Activated CD8-positive, alpha-beta memory T cell treated with anti-CD3 and anti-CD28 coated beads for 1 hour (primary cell): ENCODE results near the gene PTEN.
"Not testable (repeated sequence)": the region's sequence is repeated elsewhere in the genome, so short reads cannot be mapped to it uniquely, and the experiment has no call there.

ENCODE experiments used
- DNase-seq, 2 donors: peaks; one replicate each; pipeline ENCODE4 v3.0.0-alpha.2; 2020; ENCODE audit warnings: low read depth in 1 of 2; ENCODE audit errors: extremely low read depth in 1 of 2

PTEN gene

DNA sequence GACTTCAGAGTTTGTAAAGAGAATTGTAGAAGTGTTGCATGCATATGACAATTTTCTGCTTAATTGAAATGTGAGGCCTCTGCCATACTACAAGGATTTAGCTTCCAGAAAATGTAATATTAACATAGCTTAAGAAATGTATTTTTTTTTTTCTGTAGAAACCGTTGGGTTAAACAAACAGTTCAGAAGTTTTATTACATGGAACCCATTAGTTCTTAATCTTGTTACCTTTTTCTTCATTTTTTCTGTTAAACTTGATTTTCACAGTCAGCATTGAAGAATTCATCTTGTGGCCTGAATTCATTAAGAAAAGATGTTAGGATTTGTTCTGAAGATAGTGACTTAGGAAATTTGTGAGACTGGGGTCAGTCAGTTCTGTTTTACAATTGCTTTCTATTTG lies 4.9 kb downstream of the PTEN start:
- DNase-seq = no peak

DNA sequence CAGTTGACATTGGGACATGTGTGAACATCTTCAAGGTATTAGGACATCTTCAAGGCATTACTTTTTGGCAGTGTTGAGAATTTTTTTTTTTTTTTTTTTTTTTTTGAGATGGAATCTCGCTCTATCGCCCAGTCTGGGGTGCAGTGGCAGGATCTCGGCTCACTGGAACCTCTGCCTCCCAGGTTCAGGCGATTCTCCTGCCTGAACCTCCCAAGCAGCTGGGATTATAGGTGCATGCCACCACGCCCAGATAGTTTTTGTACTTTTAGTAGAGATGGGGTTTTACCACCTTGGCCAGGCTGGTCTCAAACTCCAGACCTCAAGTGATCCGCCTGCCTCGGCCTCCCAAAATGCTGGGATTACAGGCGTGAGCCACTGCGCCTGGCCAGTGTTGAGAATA lies 5.7 kb downstream of the PTEN start:
- DNase-seq = not testable (repeated sequence)

DNA sequence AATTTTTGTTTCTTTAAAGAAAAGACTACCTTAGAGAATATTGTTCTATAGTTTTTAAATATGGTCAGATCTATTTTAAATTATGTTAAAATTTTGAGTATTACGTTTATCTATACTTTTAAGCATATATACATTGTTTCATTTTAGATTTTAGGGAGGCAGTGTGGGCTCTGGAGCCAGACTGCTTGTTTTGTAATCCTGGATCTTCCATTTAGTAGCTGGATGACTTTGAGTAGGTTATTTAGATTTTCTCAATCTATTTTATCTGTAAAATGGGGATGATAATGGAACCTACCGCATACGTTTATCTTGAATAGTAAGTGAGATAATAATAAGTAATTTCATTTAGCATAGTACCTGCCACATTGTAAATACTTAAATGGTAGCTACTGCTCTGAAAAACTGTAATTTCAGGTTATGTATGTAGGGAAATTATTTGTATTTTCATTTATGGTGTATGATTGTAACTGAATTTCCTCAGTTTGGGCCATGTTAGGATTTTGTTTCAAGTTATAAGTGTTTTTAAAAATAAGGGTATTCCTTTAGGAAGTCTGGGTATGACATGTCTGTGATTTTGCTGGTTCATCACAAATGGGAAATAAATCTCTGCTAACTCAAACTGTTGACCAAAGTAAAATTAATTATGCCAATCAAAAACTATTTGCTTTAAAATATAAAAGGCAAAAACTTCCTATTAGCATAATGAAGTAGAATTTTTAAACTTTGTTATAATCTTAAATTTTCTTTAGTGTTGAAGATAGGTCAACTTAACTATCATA lies 6.5 kb downstream of the PTEN start:
- DNase-seq = no peak

DNA sequence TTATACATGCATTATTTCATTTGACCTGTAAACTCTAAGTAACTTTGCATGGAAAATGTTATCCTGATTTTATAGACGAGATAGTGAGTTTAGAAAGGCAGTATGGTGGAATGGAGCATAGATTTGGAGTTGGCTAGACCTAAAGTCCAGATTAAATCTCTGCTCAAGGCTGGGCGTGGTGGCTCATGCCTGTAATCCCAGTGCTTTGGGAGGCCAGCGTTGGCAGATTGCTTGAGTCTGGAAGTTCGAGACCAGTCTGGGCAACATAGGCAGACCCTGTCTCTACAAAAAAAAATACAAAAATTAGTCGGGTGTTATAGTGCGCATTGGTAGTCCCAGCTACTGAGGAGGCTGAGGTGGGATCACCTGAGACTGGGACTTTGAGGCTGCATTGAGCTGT lies 9.4 kb downstream of the PTEN start:
- no peak for DNase-seq

DNA sequence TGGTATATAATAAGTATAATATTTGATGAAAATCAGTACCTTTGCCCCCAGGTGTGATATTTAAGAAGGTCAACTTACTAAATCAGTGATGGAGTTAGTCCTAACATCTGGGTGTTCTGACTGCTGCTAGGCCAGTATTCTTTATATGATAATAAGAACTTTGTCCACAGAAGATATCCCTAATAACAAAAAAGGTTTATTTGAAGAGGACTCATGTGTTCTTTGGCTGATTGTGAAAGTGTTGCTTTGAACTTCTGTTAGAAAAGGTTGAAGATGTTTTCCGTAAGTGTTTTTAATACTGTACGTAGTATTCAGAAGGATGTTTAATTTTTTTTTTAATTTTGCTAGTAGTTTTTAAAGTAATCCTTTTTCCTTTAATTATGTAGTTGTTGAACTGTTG lies 10.2 kb downstream of the PTEN start:
- DNase-seq = no peak

DNA sequence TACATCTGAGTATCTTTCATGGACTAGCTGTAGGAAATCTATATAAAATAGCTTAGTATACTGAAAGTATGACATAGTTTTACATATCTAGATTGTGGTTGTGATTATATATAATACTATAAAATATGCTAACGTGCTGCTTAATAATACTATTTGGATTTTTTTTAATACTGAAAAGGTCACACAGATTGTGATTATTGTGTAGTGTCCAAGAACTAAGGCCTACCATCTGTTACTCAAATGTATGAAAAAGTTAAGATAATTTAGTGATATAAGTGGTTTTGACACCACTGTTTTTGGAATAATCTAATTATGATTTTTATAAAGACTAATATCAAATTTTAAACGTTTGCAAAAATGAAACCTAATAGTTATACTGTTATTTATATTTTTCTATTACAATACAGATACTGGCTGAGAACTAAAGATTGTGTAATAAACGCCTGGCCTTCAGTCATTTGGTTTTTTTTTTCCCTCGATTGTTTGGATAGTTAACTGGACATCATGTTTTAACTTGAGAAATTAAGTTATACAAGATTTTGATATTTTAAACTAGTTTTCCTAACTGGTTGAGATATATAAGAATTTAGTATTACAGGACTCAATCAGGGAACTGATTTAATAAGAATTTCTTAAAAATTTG lies 12.6 kb downstream of the PTEN start:
- DNase-seq = no peak

DNA sequence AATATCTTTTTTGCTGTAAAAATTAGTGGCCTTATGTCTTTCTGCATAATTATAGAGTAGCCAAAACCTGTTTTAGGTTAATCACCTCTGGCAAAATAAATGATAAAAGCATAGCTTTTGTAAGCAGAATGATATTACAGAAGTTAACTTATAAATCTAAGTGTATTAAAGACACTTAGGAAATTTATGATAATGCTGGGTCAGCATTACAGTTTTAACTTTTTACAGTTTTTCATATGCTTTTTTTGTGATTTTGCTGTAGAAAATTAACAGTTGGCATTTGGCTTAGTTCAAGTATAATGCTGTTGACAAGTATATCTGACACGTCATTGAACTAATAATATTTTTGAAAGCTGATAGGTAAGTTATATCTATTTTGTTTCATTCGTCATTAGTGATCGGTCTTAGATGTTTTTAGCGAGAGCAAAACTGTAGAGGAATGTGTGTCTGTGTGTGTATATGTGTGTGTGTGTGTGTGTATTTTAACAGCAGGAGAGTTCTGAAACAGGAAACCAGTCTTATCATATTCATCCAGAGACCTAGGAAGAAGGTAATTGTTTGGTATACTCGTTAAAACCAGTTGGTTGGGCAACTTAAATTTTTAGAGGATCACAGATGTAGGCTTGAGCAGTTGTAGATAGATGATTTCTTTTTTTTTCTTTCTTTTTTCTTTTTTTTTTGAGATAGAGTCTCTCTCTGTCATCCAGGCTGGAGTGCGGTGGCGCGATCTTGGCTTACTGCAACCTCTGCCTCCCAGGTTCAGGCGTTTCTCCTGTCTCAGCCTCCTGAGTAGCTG lies 15.4 kb downstream of the PTEN start:
- no peak for DNase-seq

DNA sequence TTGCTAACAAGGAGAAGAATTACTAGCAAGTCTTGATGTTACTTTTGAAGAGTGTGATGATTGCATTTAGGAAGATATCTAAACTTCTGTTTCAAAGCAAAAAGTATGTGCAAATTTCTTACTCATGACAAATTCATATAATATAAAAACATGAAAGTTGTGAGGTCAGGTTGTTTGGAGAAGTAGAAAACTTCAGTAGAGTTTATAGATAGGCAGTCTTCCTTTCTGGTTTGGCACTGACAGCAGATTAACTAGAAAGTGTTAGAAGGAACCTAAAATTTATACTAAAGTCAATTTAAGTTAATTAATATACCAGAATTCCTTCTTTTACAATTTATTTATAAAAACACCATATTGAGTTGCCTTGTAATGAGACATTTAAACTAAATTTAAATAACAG lies 16.9 kb downstream of the PTEN start:
- DNase-seq = no peak

DNA sequence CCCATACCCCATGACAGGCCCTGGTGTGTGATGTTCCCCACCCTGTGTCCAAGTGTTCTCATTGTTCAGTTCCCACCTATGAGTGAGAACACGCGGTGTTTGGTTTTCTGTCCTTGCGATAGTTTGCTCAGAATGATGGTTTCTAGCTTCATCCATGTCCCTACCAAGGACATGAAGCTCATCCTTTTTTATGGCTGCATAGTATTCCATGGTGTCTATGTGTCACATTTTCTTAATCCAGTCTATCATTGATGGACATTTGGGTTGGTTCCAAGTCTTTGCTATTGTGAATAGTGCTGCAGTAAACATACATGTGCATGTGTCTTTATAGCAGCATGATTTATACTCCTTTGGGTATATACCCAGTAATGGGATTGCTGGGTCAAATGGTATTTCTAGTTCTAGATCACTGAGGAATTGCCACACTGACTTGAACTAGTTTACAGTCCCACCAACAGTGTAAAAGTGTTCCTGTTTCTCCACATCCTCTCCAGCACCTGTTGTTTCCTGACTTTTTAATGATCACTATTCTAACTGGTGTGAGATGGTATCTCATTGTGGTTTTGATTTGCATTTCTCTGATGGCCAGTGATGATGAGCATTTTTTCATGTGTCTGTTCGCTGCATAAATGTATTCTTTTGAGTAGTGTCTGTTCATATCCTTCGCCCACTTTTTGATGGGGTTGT lies 18.1 kb downstream of the PTEN start:
- DNase-seq = not testable (repeated sequence)

DNA sequence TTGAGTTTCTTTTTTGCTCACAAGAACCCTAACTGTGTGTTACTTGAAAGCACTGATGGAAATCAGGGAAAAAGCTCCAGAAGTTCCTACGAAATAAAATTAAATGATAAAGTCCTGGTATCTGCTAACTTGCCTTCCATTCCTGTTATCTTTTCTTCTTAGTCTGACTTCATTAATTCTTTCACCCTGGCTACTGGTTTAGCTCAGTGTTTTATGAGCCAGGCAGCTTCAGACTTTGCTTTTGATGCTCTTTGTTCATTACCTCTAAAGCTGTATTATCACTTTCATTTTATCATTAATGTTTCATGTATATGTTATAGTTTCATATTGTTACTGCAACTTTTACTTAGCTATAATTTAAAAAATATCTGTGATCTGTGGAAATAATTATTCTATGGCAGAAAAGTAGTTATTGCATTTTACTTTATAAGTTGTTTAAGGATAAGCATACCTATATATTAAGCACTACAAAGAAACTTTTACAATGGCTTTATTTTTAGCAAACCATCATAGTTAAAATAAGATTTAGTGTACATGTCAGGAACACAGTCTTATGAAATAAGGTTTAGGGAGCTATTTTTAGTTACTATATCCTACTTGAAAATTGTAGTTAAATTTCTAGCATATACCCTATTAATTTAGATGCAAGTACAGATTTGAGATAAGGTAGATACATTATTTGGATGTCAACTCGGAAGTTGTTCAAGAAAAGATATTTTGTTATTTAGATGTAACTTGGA lies 19.3 kb downstream of the PTEN start:
- no peak for DNase-seq

DNA sequence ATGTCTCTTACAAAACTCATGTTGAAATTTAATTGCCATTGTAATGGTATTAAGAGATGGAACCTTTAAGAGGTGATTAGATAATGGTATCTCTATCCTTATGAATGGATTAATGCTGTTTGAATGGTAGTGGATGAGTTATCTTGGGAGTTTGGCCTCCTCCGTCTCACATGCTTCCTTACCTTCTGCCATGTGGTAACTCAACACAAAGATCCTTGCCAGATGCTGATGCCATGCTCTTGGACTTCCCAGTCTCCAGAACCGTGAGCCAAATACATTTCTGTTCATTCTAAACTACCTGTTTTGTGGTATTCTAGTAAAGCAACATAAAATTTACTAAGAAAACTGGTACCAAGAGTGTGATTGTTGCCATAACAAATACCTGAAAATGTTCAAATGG lies 23.2 kb downstream of the PTEN start:
- no peak for DNase-seq

DNA sequence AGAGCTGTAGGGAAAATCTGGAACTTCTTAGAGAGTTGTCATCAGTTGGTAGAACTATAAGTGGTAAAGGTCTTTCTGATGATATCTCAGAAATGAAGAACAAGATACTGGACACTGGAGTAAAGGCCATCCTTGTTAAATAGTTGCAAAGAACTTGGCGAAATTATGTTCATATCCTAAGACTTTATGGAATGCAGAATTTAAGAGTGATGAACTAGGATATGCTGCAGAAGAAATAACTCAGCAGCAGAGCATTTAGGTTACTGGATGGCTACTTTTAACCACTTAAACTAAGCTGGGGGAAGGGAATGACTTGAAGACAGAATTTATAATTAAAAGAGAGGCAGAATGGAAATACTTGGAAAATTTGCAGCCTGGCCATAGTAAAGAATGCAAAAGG lies 23.7 kb downstream of the PTEN start:
- DNase-seq = no peak

DNA sequence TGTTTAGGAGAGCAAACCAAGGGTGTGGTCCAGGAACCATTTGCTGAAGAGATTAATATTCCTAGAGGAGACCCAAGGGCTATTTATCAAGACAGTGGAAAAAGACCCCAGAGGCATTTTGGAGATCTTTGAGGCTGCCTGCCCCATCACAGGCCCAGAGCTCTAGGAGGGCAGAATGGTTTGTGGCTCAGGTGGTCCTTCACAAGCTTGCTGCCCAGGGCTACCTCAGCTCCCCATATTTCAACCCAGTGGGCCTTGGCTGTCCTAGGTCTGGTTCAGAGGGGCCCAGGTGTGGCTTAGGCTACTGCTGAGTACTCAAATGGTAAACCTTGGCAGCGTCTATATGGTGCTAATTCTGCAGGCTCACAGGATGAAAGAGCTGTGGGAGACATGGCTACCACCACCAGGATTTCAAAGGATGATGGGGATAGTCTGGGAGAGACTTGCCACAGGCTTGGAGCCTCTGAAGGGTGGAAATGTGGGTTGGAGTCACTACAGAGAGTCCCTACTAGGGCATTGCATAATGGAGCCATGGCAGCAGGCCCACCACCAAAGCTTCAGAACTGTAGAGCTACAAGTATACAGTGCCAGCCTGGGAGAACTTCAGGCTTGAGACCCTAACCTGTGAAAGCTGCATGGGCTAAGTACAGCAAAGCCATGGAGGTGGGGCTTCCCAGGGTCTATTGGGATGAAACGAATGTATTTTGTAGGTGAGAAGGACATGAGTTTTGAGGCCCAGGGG lies 24.3 kb downstream of the PTEN start:
- no peak for DNase-seq

DNA sequence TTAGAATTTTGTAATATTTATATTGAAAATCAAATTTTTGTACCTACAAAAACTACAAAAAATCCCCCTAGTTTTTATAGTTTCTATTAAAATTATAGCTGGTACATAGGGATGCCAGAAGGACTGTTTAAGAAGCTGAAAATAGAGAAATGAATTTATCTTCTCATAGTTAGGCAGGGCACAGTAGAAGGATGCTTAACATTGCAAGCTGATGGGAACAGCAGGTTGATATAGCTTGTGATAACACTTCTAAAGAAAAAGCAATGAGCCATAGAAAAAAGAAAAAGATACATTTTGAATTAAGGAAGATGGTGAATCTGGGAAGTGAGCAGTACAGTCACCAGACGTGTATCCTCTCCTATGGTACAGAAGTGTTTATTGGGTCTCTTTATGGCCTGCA lies 32.0 kb downstream of the PTEN start:
- DNase-seq = no peak

DNA sequence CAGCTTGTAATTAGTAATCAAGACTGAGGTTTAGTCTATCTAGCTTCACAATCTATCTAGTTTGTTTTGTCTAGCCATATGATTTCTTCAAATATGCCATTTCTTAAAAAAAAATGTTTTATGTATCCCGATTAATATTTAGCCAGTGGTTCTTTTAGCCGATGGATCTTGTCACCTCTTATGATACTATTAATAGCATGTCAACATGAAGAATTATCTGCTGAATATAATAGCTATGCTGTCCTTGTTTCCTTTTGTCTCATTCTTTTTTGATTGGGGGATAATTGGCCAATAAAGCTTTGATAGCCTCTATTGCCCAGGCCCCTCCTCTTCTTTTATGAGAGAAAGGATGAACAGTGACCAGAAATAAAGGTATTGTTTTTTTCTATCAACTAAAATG lies 32.8 kb downstream of the PTEN start:
- no peak for DNase-seq

DNA sequence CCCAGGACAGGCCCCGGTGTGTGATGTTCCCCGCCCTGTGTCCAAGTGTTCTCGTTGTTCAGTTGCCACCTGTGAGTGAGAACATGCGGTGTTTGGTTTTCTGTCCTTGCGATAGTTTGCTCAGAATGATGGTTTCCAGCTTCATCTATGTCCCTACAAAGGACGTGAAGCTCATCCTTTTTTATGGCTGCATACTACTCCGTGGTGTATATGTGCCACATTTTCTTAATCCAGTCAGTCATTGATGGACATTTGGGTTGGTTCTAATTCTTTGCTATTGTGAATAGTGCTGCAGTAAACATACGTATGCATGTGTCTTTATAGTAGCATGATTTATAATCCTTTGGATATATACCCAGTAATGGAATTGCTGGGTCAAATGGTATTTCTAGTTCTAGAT lies 34.5 kb downstream of the PTEN start:
- DNase-seq = not testable (repeated sequence)

DNA sequence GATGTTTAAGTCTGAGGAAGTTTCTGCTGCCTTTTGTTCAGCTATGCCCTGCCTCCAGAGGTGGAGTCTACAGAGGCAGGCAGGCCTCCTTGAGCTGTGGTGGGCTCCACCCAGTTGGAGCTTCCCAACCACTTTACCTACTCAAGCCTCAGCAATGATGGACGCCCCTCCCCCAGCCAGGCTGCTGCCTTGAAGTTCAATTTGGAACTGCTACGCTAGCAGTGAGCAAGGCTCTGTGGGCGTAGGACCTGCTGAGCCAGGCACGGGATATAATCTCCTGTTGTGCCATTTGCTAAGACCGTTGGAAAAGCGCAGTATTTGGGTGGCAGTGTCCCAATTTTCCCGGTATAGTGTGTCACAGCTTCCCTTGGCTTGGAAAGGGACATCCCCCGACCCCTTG lies 40.0 kb downstream of the PTEN start:
- not testable (repeated sequence) for DNase-seq

DNA sequence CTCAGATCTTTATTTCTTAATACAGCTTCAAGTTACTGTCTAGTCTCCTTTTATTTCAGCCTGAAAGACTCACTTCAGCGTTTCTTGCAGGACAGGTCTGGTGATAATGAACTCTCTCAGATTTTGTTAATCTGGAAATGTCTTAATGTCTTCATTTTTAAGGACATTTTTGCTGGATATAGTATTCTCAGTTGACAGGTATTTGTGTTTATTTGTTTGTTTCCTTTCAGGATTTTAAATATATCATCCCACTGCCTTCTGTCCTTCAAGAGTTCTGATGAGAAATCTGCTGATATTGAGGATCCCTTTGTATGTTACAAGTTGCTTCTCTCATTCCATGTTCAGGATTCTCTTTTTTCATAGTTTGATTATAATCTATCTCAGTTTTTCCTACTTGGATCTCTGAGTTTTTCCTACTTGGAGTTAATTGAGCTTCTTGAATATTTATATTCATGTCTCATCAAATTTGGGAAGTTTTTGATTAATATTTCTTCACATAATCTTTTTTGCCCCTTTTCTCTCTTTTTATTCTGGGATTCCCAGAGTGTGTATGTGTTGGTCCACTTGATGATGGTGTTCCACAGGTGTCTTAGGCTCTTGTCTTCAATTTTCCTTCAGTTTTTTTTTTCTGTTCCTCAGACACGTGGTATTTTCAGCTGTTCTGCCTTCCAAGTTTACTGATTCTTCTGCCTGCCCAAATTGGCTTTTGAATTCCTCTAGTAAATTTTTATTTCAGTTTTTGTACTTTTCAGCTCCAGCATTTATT lies 49.9 kb downstream of the PTEN start:
- DNase-seq = no peak

DNA sequence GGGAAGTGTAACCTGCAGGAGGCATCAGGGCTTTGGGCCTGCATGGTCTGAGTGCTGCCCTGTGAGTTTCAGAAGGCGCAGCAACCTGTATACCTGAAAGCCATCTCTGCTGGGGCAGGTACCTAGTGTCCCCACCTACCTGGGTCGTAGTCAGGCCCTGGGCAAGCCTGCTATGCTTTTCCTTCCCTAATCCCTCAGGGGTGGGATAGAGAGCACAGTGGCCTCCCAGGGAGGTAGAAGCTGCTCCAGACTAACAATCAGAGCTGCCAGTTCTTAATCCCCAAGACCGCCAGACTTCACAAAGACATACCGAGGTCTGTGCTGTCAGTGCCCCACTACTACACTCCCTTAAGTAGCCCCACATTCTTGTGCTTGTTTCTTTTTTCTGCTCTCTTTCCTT lies 52.0 kb downstream of the PTEN start:
- DNase-seq = no peak
